Keratinocyte (primary cell): ENCODE results near the gene NIPAL1. TPM values are rescaled to one million over a fixed set of nuclear protein-coding genes. Genes with fewer than 3 reads are reported as not detected.
"Not testable (repeated sequence)": the region's sequence is repeated elsewhere in the genome, so short reads cannot be mapped to it uniquely, and the experiment has no call there.

Source experiments
- DNase-seq: peaks from one replicate; pipeline ENCODE4 v3.0.0-alpha.2; 2011; ENCODE audit warnings: low read depth, missing footprints, low spot score
- FAIRE-seq: peaks from 2 replicates; lab custom pipeline; 2011; peaks lifted over from hg19 to GRCh38; lab: Jason Lieb, UNC
- H2AFZ ChIP-seq: 2 replicates; pipeline ENCODE4 v1.6.0; 2012; ENCODE audit warnings: low read length, control low read depth, inconsistent platforms; ENCODE audit not compliant: control insufficient read depth
- H3K27ac ChIP-seq: 2 replicates; pipeline ENCODE4 v1.5.1; 2011; ENCODE audit warnings: low read length; ENCODE audit not compliant: control insufficient read depth, insufficient read depth
- H3K27me3 ChIP-seq: 3 replicates; pipeline ENCODE4 v1.6.0; 2011; ENCODE audit warnings: low read length; ENCODE audit not compliant: control insufficient read depth, insufficient read depth; ENCODE audit errors: extremely low read depth
- H3K36me3 ChIP-seq, 2 experiments: 2 replicates in 1 of 2; 3 replicates in 1 of 2; pipeline ENCODE4 v1.5.1; 2011; ENCODE audit warnings: low read length in 2 of 2, mild to moderate bottlenecking in 1 of 2; ENCODE audit not compliant: control insufficient read depth in 2 of 2, insufficient read depth in 2 of 2; ENCODE audit errors: extremely low read depth in 1 of 2
- H3K4me1 ChIP-seq: 3 replicates; pipeline ENCODE4 v1.5.1; 2011; ENCODE audit warnings: low read length; ENCODE audit not compliant: control insufficient read depth, insufficient read depth; ENCODE audit errors: extremely low read depth
- H3K4me2 ChIP-seq: 3 replicates; pipeline ENCODE4 v1.6.0; 2011; ENCODE audit warnings: low read depth, low read length; ENCODE audit not compliant: control insufficient read depth, insufficient read depth; ENCODE audit errors: extremely low read depth
- H3K4me3 ChIP-seq, 3 experiments: fragments of 200-600 bp in 1 of 3; sonication (generic) in 1 of 3; 2 replicates in 2 of 3; 3 replicates in 1 of 3; pipeline ENCODE4 v1.5.1; 2011 to 2016; ENCODE audit warnings: low read length in 3 of 3, mild to moderate bottlenecking in 3 of 3, control low read depth in 2 of 3, inconsistent platforms in 1 of 3, low read depth in 1 of 3, mixed read lengths in 1 of 3, mixed run types in 1 of 3, moderate library complexity in 1 of 3; ENCODE audit not compliant: control insufficient read depth in 2 of 3, insufficient read depth in 2 of 3; ENCODE audit errors: extremely low read depth in 1 of 3
- H3K79me2 ChIP-seq: 2 replicates; pipeline ENCODE4 v1.6.0; 2012; ENCODE audit warnings: low read length; ENCODE audit not compliant: control insufficient read depth, insufficient read depth
- H3K9ac ChIP-seq: 3 replicates; pipeline ENCODE4 v1.6.0; 2011; ENCODE audit warnings: low read length; ENCODE audit not compliant: control insufficient read depth, insufficient read depth; ENCODE audit errors: extremely low read depth
- H3K9me1 ChIP-seq: 3 replicates; pipeline ENCODE4 v1.6.0; 2011; ENCODE audit warnings: low read length; ENCODE audit not compliant: control insufficient read depth, insufficient read depth; ENCODE audit errors: extremely low read depth
- H3K9me3 ChIP-seq: 2 replicates; pipeline ENCODE4 v1.5.1; 2012; ENCODE audit warnings: low read depth, low read length; ENCODE audit not compliant: control insufficient read depth
- H4K20me1 ChIP-seq: 3 replicates; pipeline ENCODE4 v1.6.0; 2011; ENCODE audit warnings: low read length; ENCODE audit not compliant: control insufficient read depth, insufficient read depth; ENCODE audit errors: extremely low read depth
- CTCF ChIP-seq, 3 experiments: IDR thresholded peaks in 1 of 3; conservative IDR thresholded peaks in 1 of 3; optimal IDR thresholded peaks in 1 of 3; 2 replicates in 2 of 3; 3 replicates in 1 of 3; pipeline versions ENCODE3 to v1.5.1; 2011; ENCODE audit warnings: low read length in 3 of 3, mild to moderate bottlenecking in 3 of 3, moderate library complexity in 2 of 3, control low read depth in 1 of 3, inconsistent platforms in 1 of 3; ENCODE audit not compliant: insufficient read depth in 2 of 3; ENCODE audit errors: extremely low read depth in 1 of 3
- EZH2 ChIP-seq: IDR thresholded peaks from one replicate; pipeline ENCODE4 v1.6.1; 2012; ENCODE audit warnings: inconsistent platforms, mild to moderate bottlenecking, low read length, moderate library complexity
- dilution Hi-C: fragments of 300-500 bp; cut with MboI; formaldehyde crosslinking; loops from one replicate; pipeline ENCODE4 v1.7.0; 2020; ENCODE audit warnings: low sequenced_read_pairs; ENCODE audit not compliant: extremely low pct_ligation_motif_present
- polyA plus RNA-seq, 5 experiments: library from polyadenylated mRNA; depleted of rRNA in 3 of 5; stranded (reverse) in 3 of 5; stranded (forward) in 1 of 5; unstranded in 1 of 5; fragments of >200 nt; gene quantifications; 1 replicate in 1 of 5; 2 replicates in 3 of 5; 3 replicates in 1 of 5; pipeline versions ENCODE4 v1.2.1 to v1.2.3, GENCODE V29; 2011 to 2012; ENCODE audit warnings: missing spikeins in 2 of 5, low read depth in 1 of 5, low replicate concordance in 1 of 5

NIPAL1 gene
- polyA plus RNA-seq, 1 donor (not counting 4 experiments of a cell fraction or from before 2014, with no cell fraction given), result 18.9 TPM

- FAIRE-seq (no peak), DNase-seq (no peak)
- no peak overlapping the region for H3K4me3 ChIP-seq
- no peak overlapping the region for H3K27ac ChIP-seq
- H3K4me2 ChIP-seq, result no peak overlapping the region
- H3K27me3 ChIP-seq, result no peaks in the 10 kb centered on the region
- H3K9ac ChIP-seq, result no peak overlapping the region
- H3K9me1 ChIP-seq, result no peaks in the 10 kb centered on the region
- no peaks in the 10 kb centered on the region for H3K36me3 ChIP-seq
- dilution Hi-C loops, result no loop called here
- no peak overlapping the region for H2AFZ ChIP-seq
- no peak for TF ChIP-seq CTCF (optimal IDR thresholded peaks at IDR 0.05 in 1 of 3, IDR thresholded peaks at IDR 0.05 in 1 of 3, conservative IDR thresholded peaks at IDR 0.05 in 1 of 3; ENCODE audit: extremely low read depth in 1 of 3, insufficient read depth in 2 of 3, low read length in 3 of 3)
- TF ChIP-seq EZH2, result no peak
- no peaks in the 10 kb centered on the region for H3K79me2 ChIP-seq
- no peaks in the 10 kb centered on the region for H3K4me1 ChIP-seq
- H3K9me3 ChIP-seq, result no peaks in the 10 kb centered on the region
- no peaks in the 10 kb centered on the region for H4K20me1 ChIP-seq
Observed at GRCh38 chr4:47974566-47974965, 42.0 kb upstream of the NIPAL1 start.

- Histone ChIP-seq H3K4me1 (no peaks in the 10 kb centered on the region), H3K9me3 (no peaks in the 10 kb centered on the region), H3K27me3 (no peaks in the 10 kb centered on the region), H3K9ac (no peak overlapping the region), H4K20me1 (no peaks in the 10 kb centered on the region), H3K79me2 (no peaks in the 10 kb centered on the region), H3K4me3 (no peak overlapping the region), H3K9me1 (no peaks in the 10 kb centered on the region), H3K4me2 (no peak overlapping the region), H3K36me3 (no peaks in the 10 kb centered on the region), H2AFZ (no peak overlapping the region), H3K27ac (no peak overlapping the region)
- dilution Hi-C loops, result no loop called here
- DNase-seq (no peak), FAIRE-seq (no peak)
- no peak for TF ChIP-seq CTCF (optimal IDR thresholded peaks at IDR 0.05 in 1 of 3, IDR thresholded peaks at IDR 0.05 in 1 of 3, conservative IDR thresholded peaks at IDR 0.05 in 1 of 3; ENCODE audit: extremely low read depth in 1 of 3, insufficient read depth in 2 of 3, low read length in 3 of 3)
- TF ChIP-seq EZH2, result no peak
Observed at GRCh38 chr4:47990145-47990544, 26.4 kb upstream of the NIPAL1 start.

GRCh38 chr4:47992475-47992874 lies 24.1 kb upstream of the NIPAL1 start:
- H4K20me1 ChIP-seq, H3K9me3 ChIP-seq, dilution Hi-C loops, H3K4me1 ChIP-seq, FAIRE-seq, H2AFZ ChIP-seq, H3K9me1 ChIP-seq, H3K4me3 ChIP-seq, H3K36me3 ChIP-seq, H3K79me2 ChIP-seq, DNase-seq, H3K4me2 ChIP-seq, H3K27me3 ChIP-seq, H3K27ac ChIP-seq, H3K9ac ChIP-seq: not testable (repeated sequence)
